Liver (tissue), 3 donors: ENCODE measurements around the gene PTCD3.

Experiments
- GABPA ChIP-seq, 2 donors: IDR thresholded peaks in 1 of 2; conservative IDR thresholded peaks in 1 of 2; 2 replicates each; pipeline ENCODE4 v1.6.1; 2016; ENCODE audit warnings: antibody characterized with exemption in 2 of 2, mild to moderate bottlenecking in 1 of 2, moderate library complexity in 1 of 2
- TF ChIP-seq, protein P1 (sequence below): fragments of 150-350 bp; IDR thresholded peaks from 2 replicates; pipeline ENCODE4 v1.5.1; 2017; ENCODE audit warnings: improper control_type of control experiment, low read depth, low read length; ENCODE audit not compliant: missing input control
- donor health status: healthy.
- donor health status: healthy.

GRCh38 chr2:86087936-86088850 is 17.8 kb upstream of the PTCD3 start:
- TF ChIP-seq, protein P1, sequence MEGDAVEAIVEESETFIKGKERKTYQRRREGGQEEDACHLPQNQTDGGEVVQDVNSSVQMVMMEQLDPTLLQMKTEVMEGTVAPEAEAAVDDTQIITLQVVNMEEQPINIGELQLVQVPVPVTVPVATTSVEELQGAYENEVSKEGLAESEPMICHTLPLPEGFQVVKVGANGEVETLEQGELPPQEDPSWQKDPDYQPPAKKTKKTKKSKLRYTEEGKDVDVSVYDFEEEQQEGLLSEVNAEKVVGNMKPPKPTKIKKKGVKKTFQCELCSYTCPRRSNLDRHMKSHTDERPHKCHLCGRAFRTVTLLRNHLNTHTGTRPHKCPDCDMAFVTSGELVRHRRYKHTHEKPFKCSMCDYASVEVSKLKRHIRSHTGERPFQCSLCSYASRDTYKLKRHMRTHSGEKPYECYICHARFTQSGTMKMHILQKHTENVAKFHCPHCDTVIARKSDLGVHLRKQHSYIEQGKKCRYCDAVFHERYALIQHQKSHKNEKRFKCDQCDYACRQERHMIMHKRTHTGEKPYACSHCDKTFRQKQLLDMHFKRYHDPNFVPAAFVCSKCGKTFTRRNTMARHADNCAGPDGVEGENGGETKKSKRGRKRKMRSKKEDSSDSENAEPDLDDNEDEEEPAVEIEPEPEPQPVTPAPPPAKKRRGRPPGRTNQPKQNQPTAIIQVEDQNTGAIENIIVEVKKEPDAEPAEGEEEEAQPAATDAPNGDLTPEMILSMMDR, result peak; percentile 20
- no peak for TF ChIP-seq GABPA (IDR thresholded peaks at IDR 0.05 in 1 of 2, conservative IDR thresholded peaks at IDR 0.05 in 1 of 2)
